Mesenchymal stem cell (in vitro differentiated cells and primary cell): ENCODE data around the gene PLCB3.

Source experiments
- DNase-seq: peaks from one replicate; pipeline ENCODE4 v3.0.0-alpha.2; 2013
- H2AFZ ChIP-seq: one replicate; pipeline ENCODE4 v1.6.1; 2013; ENCODE audit warnings: low read depth, mild to moderate bottlenecking, control low read depth, inconsistent platforms, low read length, moderate library complexity
- H2AK5ac ChIP-seq: 2 replicates; pipeline ENCODE4 v1.6.1; 2013; ENCODE audit warnings: low read length, moderate library complexity, mild to moderate bottlenecking, inconsistent platforms; ENCODE audit not compliant: severe bottlenecking
- H2BK120ac ChIP-seq: one replicate; pipeline ENCODE4 v1.6.1; 2013; ENCODE audit warnings: low read depth, mild to moderate bottlenecking, inconsistent platforms, low read length, moderate library complexity
- H2BK12ac ChIP-seq, 2 experiments: one replicate each; pipeline ENCODE4 v1.6.1; 2013; ENCODE audit warnings: inconsistent platforms in 2 of 2, low read length in 2 of 2, mild to moderate bottlenecking in 2 of 2, moderate library complexity in 2 of 2, control low read depth in 1 of 2
- H2BK15ac ChIP-seq: one replicate; pipeline ENCODE4 v1.6.1; 2013; ENCODE audit warnings: mild to moderate bottlenecking, low read depth, inconsistent platforms; ENCODE audit not compliant: poor library complexity, severe bottlenecking
- H2BK5ac ChIP-seq: 2 replicates; pipeline ENCODE4 v1.6.1; 2013; ENCODE audit warnings: low read depth, mild to moderate bottlenecking, low read length, control low read depth, inconsistent platforms; ENCODE audit not compliant: poor library complexity, severe bottlenecking
- H3K14ac ChIP-seq, 2 experiments: one replicate each; pipeline ENCODE4 v1.6.1; 2013; ENCODE audit warnings: inconsistent platforms in 2 of 2, low read length in 2 of 2, control low read depth in 1 of 2, mild to moderate bottlenecking in 1 of 2, moderate library complexity in 1 of 2
- H3K18ac ChIP-seq, 2 experiments: one replicate each; pipeline ENCODE4 v1.6.1; 2013; ENCODE audit warnings: inconsistent platforms in 2 of 2, low read length in 2 of 2, control low read depth in 1 of 2, low read depth in 1 of 2, mild to moderate bottlenecking in 1 of 2
- H3K23ac ChIP-seq, 2 experiments: one replicate each; pipeline ENCODE4 v1.6.1; 2013; ENCODE audit warnings: inconsistent platforms in 2 of 2, low read length in 2 of 2, mild to moderate bottlenecking in 2 of 2, moderate library complexity in 2 of 2, control low read depth in 1 of 2
- H3K27ac ChIP-seq: 2 replicates; pipeline ENCODE4 v1.5.1; 2013; ENCODE audit warnings: mild to moderate bottlenecking, moderate library complexity, low read length, control low read depth, inconsistent platforms; ENCODE audit not compliant: poor library complexity, severe bottlenecking
- H3K27me3 ChIP-seq, 2 experiments: 2 replicates each; pipeline versions ENCODE4 v1.6.1 to v1.7.0; 2013; ENCODE audit warnings: low read length in 2 of 2, mild to moderate bottlenecking in 2 of 2, moderate library complexity in 2 of 2, control low read depth in 1 of 2, inconsistent platforms in 1 of 2; ENCODE audit not compliant: control insufficient read depth in 1 of 2, insufficient read depth in 1 of 2
- H3K36me3 ChIP-seq, 2 experiments: 2 replicates each; pipeline versions ENCODE4 v1.6.1 to v1.7.0; 2013; ENCODE audit warnings: low read length in 2 of 2, control low read depth in 1 of 2, inconsistent platforms in 1 of 2, low read depth in 1 of 2, mild to moderate bottlenecking in 1 of 2; ENCODE audit not compliant: insufficient read depth in 2 of 2, control insufficient read depth in 1 of 2
- H3K4ac ChIP-seq, 2 experiments: one replicate each; pipeline ENCODE4 v1.6.1; 2013; ENCODE audit warnings: inconsistent platforms in 2 of 2, low read length in 2 of 2, mild to moderate bottlenecking in 2 of 2, moderate library complexity in 2 of 2, control low read depth in 1 of 2, low read depth in 1 of 2
- H3K4me1 ChIP-seq: 2 replicates; pipeline ENCODE4 v1.6.1; 2013; ENCODE audit warnings: low read depth, low read length, control low read depth; ENCODE audit not compliant: control insufficient read depth, insufficient read depth
- H3K4me2 ChIP-seq: 2 replicates; pipeline ENCODE4 v1.6.1; 2013; ENCODE audit warnings: low read length, mild to moderate bottlenecking, inconsistent platforms; ENCODE audit not compliant: poor library complexity, severe bottlenecking
- H3K4me3 ChIP-seq, 2 experiments: 2 replicates each; pipeline versions ENCODE4 v1.5.1 to v1.7.0; 2013; ENCODE audit warnings: low read length in 2 of 2, mild to moderate bottlenecking in 2 of 2, control low read depth in 1 of 2, low read depth in 1 of 2; ENCODE audit not compliant: insufficient read depth in 1 of 2
- H3K79me1 ChIP-seq: replicated peaks from 2 replicates; pipeline ENCODE4 v1.6.1; 2013; ENCODE audit warnings: mild to moderate bottlenecking, control low read depth, low read length, inconsistent platforms; ENCODE audit not compliant: poor library complexity, severe bottlenecking
- H3K9ac ChIP-seq: 2 replicates; pipeline ENCODE4 v1.7.0; 2013; ENCODE audit warnings: mild to moderate bottlenecking, low read length, moderate library complexity
- H3K9me3 ChIP-seq: 2 replicates; pipeline ENCODE4 v1.7.0; 2013; ENCODE audit warnings: mild to moderate bottlenecking, low read length; ENCODE audit not compliant: control insufficient read depth
- H4K8ac ChIP-seq: one replicate; pipeline ENCODE4 v1.6.1; 2013; ENCODE audit warnings: inconsistent platforms, mild to moderate bottlenecking, low read length, moderate library complexity
- H4K91ac ChIP-seq: one replicate; pipeline ENCODE4 v1.6.1; 2013; ENCODE audit warnings: mild to moderate bottlenecking, low read length, inconsistent platforms
- WGBS: methylation state at CpG from one replicate; pipeline ENCODE4 v1.1.7; 2013; ENCODE audit warnings: mixed read lengths; 5-methylcytosine and 5-hydroxymethylcytosine counted together

PLCB3 gene

GRCh38 chr11:64298966-64299846 is 47.9 kb downstream of the PLCB3 start:
- H2BK12ac ChIP-seq, result peak overlapping the region in 1 of 2 experiments; percentile 25
- peak overlapping the region; percentile 75 for H3K4me2 ChIP-seq
- H3K27ac ChIP-seq, result no peak overlapping the region
- DNase-seq, result no peak
- 3% methylated on average over 52 of the region's 60 CpGs for WGBS
- peak overlapping the region; percentile 75 for H3K9ac ChIP-seq
- peak overlapping the region; percentile 12 for H4K8ac ChIP-seq
- H3K23ac ChIP-seq, result peak overlapping the region in 1 of 2 experiments; percentile 9
- peak overlapping the region in 1 of 2 experiments; percentile 53 for H3K14ac ChIP-seq
- no peaks in the 10 kb centered on the region for H3K79me1 ChIP-seq
- H2AK5ac ChIP-seq, result no peak overlapping the region
- H2BK15ac ChIP-seq, result peak overlapping the region; percentile 55
- H3K4ac ChIP-seq, result peak overlapping the region in 1 of 2 experiments; percentile 43
- H3K4me1 ChIP-seq, result peaks cover 23% of the 10 kb centered on the region
- H2AFZ ChIP-seq, result no peak overlapping the region
- H2BK5ac ChIP-seq, result no peak overlapping the region
- H3K4me3 ChIP-seq, result peak overlapping the region; percentile 39 to 67
- no peaks in the 10 kb centered on the region for H3K9me3 ChIP-seq
- H4K91ac ChIP-seq, result peak overlapping the region; percentile 34
- H2BK120ac ChIP-seq, result no peak overlapping the region
- no peak overlapping the region for H3K18ac ChIP-seq
- no peaks in the 10 kb centered on the region for H3K36me3 ChIP-seq
- H3K27me3 ChIP-seq, result peaks cover 61 to 62% of the 10 kb centered on the region in 2 experiments

- peak within 1 kb of the TSS; percentile 75 for H3K9ac ChIP-seq
- H2AK5ac ChIP-seq, result no peak within 1 kb of the TSS
- peak within 1 kb of the TSS in 1 of 2 experiments; percentile 25 for H2BK12ac ChIP-seq
- peaks cover 54 to 56% of the 10 kb centered on the region in 2 experiments for H3K27me3 ChIP-seq
- H3K23ac ChIP-seq, result peak within 1 kb of the TSS in 1 of 2 experiments; percentile 81
- peak within 1 kb of the TSS; percentile 12 for H4K8ac ChIP-seq
- H3K14ac ChIP-seq, result peak within 1 kb of the TSS in 1 of 2 experiments; percentile 53
- H3K4me1 ChIP-seq, result peaks cover 24% of the 10 kb centered on the region
- H2AFZ ChIP-seq, result peak within 1 kb of the TSS; percentile 62
- H3K4me3 ChIP-seq, result peak within 1 kb of the TSS; percentile 39 to 67
- H3K4ac ChIP-seq, result peak within 1 kb of the TSS in 1 of 2 experiments; percentile 43
- H3K18ac ChIP-seq, result peak within 1 kb of the TSS in 1 of 2 experiments; percentile 63
- H2BK120ac ChIP-seq, result no peak within 1 kb of the TSS
- WGBS, result 8% methylated on average over 47 of the region's 54 CpGs
- no peaks in the 10 kb centered on the region for H3K36me3 ChIP-seq
- peak within 1 kb of the TSS; percentile 75 for H3K4me2 ChIP-seq
- peak within 1 kb of the TSS; percentile 55 for H2BK15ac ChIP-seq
- no peaks in the 10 kb centered on the region for H3K9me3 ChIP-seq
- no peak within 1 kb of the TSS for H2BK5ac ChIP-seq
- DNase-seq, result no peak
- peak within 1 kb of the TSS; percentile 34 for H4K91ac ChIP-seq
- H3K27ac ChIP-seq, result no peak within 1 kb of the TSS
- no peaks in the 10 kb centered on the region for H3K79me1 ChIP-seq
Measured at GRCh38 chr11:64299847-64300648, 48.7 kb downstream of the PLCB3 start, which contains the start of gene CATSPERZ. Gene CATSPERZ (plus strand): TSS chr11:64300358. CDS start chr11:64300411, 53 bp downstream.

- Histone ChIP-seq H3K4me3 (no peak overlapping the region), H3K18ac (peak overlapping the region in 1 of 2 experiments; percentile 62), H4K91ac (no peak overlapping the region), H3K9me3 (no peaks in the 10 kb centered on the region), H2AK5ac (peak overlapping the region; percentile 49), H3K4me1 (peaks cover 37% of the 10 kb centered on the region), H2BK12ac (no peak overlapping the region), H2BK5ac (no peak overlapping the region), H3K27ac (no peak overlapping the region), H2BK120ac (no peak overlapping the region), H3K4me2 (no peak overlapping the region), H3K23ac (no peak overlapping the region), H2AFZ (no peak overlapping the region), H3K36me3 (no peaks in the 10 kb centered on the region), H3K14ac (peak overlapping the region in 1 of 2 experiments; percentile 92), H4K8ac (no peak overlapping the region), H3K4ac (no peak overlapping the region), H3K9ac (peak overlapping the region; percentile 90), H3K79me1 (peaks cover 11% of the 10 kb centered on the region), H3K27me3 (peaks cover 21 to 22% of the 10 kb centered on the region in 2 experiments), H2BK15ac (peak overlapping the region; percentile 57)
- no peak for DNase-seq
- 94% methylated on average over 12 of the region's 13 CpGs for WGBS
Measured at GRCh38 chr11:64303109-64304031, 52.0 kb downstream of the PLCB3 start.
